ENCODE data around the gene PTGR2. TPM values are rescaled to one million over a fixed set of nuclear protein-coding genes. Genes with fewer than 3 reads are reported as not detected.

The PTGR2 gene
- total and polyA plus RNA-seq, 2 donors (not counting 3 experiments of a cell fraction or from before 2014, with no cell fraction given) = 1.1 to 5.6 TPM

GRCh38 chr14:73870525-73871235 lies 19.0 kb downstream of the PTGR2 start:
- Histone ChIP-seq H3K4me2 (ENCODE audit: insufficient read depth, low read length) (no peak overlapping the region), H2AFZ (ENCODE audit: low read depth, low read length) (no peak overlapping the region), H3K9ac (replicated peaks; ENCODE audit: extremely low read depth, insufficient read depth, low read length) (no peak overlapping the region), H3K9me3 (replicated peaks; ENCODE audit: control insufficient read depth, insufficient read depth, low read length) (no peaks in the 10 kb centered on the region), H3K79me2 (ENCODE audit: control insufficient read depth, insufficient read depth, low read length) (no peaks in the 10 kb centered on the region), H3K4me1 (ENCODE audit: control insufficient read depth, extremely low read depth, insufficient read depth, low read length) (no peaks in the 10 kb centered on the region), H3K9me1 (replicated peaks; ENCODE audit: control insufficient read depth, extremely low read depth, insufficient read depth, low read length) (peaks cover 3% of the 10 kb centered on the region), H3K27ac (ENCODE audit: insufficient read depth, low read depth, low read length) (no peak overlapping the region), H3K4me3 (replicated peaks in 1 of 3; ENCODE audit: insufficient read depth in 1 of 3, low read depth in 1 of 3, low read length in 3 of 3) (no peak overlapping the region), H3K27me3 (ENCODE audit: control insufficient read depth in 2 of 2, insufficient read depth in 2 of 2, low read length in 2 of 2) (no peaks in the 10 kb centered on the region), H4K20me1 (replicated peaks; ENCODE audit: control insufficient read depth, extremely low read depth, insufficient read depth, low read length) (no peaks in the 10 kb centered on the region), H3K36me3 (ENCODE audit: control insufficient read depth in 2 of 2, extremely low read depth in 1 of 2, insufficient read depth in 2 of 2, low read length in 2 of 2) (no peaks in the 10 kb centered on the region)
- CTCF ChIA-PET = interaction anchor here (1.1 to 1.6 kb wide), 2 partner anchors 142 to 238 kb away, joined by 3 to 8 read pairs; no protein-coding TSS in a partner anchor
- no TSS peak for BruUV-seq (replicated peaks)
- dilution Hi-C loops (cut with MboI; ENCODE audit: extremely low pct_ligation_motif_present, low sequenced_read_pairs) = no loop called here
- intact Hi-C loops (cut with micrococcal nuclease) = no loop called here
- no peak for TF ChIP-seq JUN (IDR thresholded peaks at IDR 0.05; ENCODE audit: borderline replicate concordance, insufficient read depth, insufficient read length, low read depth)
- no peak for TF ChIP-seq GATA2 (IDR thresholded peaks at IDR 0.05; ENCODE audit: insufficient read depth, insufficient read length, low read depth, low read length)
- TF ChIP-seq CTCF (IDR thresholded peaks at IDR 0.05; ENCODE audit: extremely low read depth in 1 of 2, insufficient read depth in 1 of 2, low read depth in 1 of 2, low read length in 2 of 2) = no peak
- TF ChIP-seq MYC (IDR thresholded peaks at IDR 0.05; ENCODE audit: low read depth, low read length) = no peak
- TF ChIP-seq MAX (IDR thresholded peaks at IDR 0.05; ENCODE audit: insufficient read depth, insufficient read length) = no peak
- TF ChIP-seq POLR2AphosphoS5 (IDR thresholded peaks at IDR 0.05; ENCODE audit: insufficient read depth, low read depth, low read length) = no peak
- TF ChIP-seq POLR2A (IDR thresholded peaks at IDR 0.05; ENCODE audit: low read depth, low read length) = no peak
- no peak for TF ChIP-seq FOS (IDR thresholded peaks at IDR 0.05; ENCODE audit: borderline replicate concordance, insufficient read depth, low read length)
- TF ChIP-seq EZH2 (IDR thresholded peaks at IDR 0.05; ENCODE audit: borderline replicate concordance, low read depth, low read length, severe bottlenecking) = no peak
- POLR2A ChIA-PET = no interaction called here
- DNase-seq (ENCODE audit: low read depth, low spot score) (no peak), FAIRE-seq (no peak)

Data from endothelial cell of umbilical vein (primary cell).